ENCODE data around the gene CD38.
"Not testable (repeated sequence)": the region's sequence is repeated elsewhere in the genome, so short reads cannot be mapped to it uniquely, and the experiment has no call there.

The CD38 gene

DNA sequence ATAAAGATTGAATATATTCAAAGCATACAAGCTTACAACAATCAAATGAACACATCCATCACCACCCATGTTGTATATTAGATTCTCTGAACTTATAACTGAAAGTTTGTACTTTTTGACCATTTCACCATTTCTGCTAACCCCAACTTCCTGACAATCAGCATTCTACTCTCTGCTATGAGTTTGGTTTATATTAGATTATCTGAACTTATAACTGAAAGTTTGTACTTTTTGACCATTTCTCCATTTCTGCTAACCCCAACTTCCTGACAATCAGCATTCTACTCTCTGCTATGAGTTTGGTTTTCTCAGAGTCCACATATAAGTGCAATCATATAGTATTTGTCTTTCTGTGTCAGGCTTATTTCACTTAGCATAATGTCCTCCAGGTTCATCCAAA lies 15.7 kb upstream of the CD38 start:
- DNase-seq (ENCODE audit: low spot score), result not testable (repeated sequence)

DNA sequence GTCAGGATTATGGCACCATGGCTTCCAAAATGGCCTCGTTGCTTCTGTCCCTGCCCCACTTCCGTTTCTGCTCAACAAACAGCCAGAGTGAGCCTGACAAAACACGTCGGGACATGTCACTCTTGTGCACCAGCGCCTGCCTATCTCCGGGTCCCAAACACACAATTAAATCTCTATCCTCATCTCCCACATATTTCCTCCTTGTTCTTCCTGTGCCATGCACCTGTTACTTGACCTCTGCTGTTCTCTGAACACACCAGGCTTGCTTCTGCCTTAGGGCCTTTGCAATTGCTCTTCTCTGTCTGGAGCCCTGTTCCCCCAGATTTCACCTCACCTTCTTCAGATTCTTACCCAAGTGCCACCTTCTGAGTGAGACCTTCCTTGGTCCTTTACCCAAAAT lies 12.7 kb upstream of the CD38 start:
- DNase-seq (ENCODE audit: low spot score), result no peak

DNA sequence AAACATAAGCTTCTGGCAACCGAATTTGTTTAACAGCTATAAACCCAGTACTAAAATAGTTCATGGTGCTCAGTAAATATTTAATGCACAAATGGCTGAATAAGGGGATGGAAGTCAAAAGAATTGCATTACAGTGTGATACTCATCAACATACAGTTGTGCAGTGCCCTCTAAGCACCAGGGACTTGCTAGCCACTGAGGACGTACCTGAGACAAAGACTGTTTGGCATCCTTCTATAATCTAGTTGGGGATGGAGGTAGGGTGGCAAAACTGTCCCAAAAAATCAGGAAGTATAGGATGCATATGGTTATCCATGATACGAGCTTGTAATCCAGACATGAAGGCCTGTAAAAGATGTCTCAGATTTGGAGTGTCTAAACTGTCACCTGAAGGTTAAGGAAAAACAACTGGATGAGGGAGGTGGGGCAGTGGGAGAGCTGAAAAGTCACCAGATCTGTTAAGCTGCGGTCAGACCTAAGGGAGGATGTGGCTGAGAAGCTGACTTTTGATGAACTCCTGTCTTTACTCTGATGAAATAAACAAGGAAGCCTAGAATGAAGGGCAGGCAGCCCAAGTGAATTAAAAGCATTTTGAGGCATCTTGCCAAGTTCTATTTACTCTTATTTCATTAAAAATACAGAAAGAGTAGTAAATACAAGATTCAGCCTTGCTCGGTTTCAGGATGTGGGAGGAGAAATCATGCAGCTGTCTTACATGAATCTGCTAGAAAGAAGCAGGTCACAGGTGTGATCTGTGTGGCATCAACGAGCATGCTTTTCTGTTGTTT lies 12.0 kb upstream of the CD38 start:
- peak; percentile 41 for DNase-seq (ENCODE audit: low spot score)

DNA sequence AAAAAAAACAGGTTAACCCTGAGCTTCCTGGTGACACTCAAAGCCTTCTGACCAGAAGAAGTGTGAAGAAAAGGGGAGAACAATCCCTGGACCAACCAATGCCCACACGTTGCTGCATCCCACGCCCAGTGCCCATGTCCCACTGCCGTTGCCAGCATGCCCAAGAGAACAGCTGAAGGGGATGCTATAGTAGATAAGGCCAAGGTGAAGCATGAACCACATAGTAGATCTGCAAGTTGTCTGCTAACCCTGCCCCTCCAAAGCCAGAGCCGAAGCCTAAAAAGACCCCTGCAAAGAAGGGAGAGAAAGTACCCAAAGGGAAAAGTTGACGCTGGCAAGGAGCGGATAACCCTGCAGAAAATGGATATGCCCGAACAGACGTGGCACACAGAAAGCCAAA lies 11.3 kb upstream of the CD38 start:
- DNase-seq (ENCODE audit: low spot score), result no peak

DNA sequence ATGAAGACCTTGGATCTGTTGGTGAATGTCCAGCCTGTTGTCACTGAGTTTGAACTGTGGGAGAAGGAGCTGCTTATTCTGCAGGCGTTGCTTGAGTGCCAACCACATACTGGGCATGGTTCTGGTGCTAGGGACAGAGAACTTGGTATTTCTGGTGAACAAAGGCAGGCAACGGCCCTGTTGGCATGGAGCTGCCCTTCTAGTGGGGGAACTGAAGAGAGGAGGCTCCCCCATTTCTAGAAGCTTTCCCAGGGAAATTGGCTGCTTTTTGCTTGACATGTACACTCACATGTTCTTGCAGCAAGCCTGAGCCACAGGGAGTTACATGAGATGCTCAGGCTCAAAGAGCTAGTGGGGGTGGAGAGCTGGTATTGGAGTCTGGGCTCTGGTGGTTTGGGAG lies 8.9 kb upstream of the CD38 start:
- no peak for DNase-seq (ENCODE audit: low spot score)

DNA sequence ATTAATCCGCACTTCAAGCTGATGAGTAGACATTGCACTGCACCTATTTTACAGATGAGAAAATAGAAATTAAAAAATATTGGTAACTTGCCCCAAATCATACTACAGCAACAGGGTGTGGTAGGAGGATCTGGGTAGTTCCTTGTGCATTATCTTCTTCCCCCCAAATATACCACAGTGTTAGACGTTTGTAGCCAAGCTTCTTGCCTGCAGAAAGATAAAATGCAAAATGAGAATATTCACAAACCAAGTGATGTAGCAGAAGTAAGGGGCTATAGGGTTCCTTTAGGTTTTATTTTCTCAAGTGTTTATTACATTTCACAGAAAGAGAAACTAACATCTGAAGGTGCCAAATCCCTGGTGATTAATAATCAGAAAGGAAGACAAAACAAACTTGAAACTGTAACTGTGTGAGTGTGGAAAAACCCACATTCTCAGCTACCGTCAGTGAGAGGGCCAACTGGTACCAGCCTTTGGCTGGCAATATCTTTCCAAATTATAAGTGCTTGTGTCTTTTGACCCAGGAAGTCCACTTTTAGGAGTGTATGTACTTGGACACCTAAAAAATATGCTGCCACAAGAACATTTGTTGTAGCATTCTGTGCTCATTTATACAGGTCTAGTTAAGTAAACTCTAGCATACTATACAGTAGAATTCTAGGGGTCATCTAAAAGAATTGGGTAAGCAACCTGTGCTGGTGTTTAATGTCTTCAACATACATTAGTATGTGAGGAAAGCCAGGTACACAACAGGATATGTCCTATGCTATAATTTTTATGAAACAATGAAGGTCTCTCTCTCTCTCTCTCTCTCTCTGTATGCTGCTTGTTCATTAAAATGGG lies 6.7 kb upstream of the CD38 start:
- DNase-seq (ENCODE audit: low spot score), result no peak

DNA sequence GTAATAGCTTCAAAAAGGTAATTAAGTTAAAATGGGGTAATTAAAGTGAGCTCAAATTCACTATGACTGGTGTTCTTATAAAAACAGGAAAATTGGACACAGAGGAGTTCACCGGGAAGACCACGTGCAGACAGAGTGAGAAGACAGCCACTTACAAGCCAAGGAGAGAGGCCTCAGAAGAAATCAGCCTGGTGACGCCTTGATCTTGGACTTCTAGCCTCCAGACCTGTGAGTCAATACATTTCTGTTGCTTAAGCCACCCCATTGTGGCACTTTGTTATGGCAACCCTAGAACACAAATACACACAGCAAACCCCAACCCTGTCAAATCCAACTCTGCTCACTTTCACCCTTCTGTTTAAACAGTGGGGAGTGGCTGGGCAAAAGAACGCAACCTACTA lies 4.1 kb upstream of the CD38 start:
- no peak for DNase-seq (ENCODE audit: low spot score)

DNA sequence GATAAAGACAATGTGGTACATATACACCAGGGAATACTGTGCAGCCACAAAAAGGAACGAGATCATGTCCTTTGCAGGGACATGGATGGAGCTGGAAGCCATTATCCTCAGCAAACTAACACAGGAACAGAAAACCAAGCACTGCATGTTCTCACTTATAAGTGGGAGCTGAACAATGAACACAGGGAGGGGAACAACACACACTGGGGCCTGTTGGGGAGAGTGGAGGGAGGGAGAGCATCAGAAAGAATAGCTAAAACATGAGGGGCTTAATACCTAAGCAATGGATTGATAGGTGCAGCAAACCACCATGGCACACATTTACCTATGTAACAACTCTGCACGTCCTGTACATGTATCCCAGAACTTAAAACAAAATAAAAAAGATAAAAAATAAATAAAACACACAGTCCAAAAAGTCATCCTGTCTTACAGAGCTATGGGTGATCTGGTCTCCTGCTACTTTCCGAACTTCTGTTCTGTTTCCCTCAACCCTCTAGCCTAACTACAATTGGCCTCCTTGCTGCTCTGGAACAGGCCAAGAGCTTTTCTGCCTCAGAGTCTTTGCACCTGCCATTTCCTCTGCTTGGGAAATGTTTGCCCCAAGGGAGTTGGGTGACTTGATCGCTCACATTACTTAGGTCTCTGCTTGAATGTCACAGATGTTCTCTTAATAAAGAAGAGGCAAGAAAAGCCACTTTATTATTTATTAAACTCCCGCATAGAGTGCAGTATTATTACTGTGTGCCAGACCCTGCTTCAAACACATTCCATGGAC lies 1.1 kb upstream of the CD38 start:
- DNase-seq (ENCODE audit: low spot score), result no peak

DNA sequence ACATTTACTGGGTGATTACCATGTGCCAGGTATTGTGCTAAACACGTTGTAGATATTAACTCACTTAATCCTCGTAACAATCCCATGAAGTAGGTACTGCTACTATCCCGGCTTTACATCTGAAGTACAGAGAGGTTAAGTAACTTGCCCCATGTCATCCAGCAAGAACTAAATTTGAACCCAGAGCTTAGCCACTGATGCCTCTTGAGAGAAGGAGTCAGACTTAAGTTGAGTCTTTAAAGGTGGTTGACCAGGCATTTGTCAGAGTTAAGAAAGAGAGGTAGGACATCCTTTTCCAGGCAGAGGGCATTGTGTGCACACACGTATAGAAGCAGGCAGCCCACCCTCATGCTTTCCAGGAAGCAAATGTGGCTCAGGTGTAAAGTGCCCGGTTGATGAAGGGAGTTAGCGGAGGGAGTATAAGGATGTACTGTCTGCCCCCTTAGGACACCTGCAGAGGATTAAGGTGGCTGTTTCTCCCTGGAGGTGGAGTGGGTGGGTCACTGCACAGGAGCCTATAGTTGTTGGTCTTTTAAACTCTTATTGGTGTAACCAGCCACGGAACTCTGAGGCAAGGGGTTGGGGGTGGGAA lies 335 bp upstream of the CD38 start:
- DNase-seq (ENCODE audit: low spot score), result no peak

DNA sequence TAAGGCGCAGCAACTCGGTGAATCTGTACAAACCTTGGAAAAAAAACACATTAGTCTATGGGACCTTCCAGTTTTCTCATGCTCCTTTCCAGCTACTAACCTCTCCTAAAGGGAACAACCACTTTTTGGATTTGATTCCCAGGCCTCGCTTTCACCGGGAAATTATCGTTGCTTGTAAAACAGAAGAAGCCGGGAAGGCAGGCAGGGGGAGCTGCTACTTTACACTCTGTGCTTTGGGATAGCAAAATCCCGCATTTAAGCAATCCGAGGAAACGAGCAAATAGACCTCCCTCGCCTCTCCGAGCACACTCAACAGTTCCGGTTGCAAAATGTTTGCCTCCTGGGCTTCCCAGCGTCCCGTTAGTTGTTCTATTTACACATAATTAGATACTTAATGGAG lies 1.2 kb downstream of the CD38 start:
- DNase-seq (ENCODE audit: low spot score), result no peak

DNA sequence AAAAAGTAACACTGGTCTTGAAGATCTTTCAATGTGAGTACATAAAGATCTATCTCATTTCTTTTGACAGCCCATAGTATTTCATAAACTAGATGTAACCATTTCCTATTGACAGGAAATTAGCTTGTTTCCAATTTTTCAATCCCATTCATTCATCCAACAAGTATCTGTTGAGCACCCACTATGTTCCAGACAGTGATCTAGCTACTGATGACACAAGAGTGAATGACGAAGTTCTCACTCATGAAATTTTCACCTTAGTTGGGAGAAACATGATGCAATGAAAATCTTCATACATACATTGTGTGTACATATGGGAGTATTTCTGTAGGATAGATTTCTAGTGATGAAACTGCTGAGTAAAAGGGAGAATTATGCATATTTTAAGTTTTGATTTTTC lies 1.7 kb downstream of the CD38 start:
- no peak for DNase-seq (ENCODE audit: low spot score)

DNA sequence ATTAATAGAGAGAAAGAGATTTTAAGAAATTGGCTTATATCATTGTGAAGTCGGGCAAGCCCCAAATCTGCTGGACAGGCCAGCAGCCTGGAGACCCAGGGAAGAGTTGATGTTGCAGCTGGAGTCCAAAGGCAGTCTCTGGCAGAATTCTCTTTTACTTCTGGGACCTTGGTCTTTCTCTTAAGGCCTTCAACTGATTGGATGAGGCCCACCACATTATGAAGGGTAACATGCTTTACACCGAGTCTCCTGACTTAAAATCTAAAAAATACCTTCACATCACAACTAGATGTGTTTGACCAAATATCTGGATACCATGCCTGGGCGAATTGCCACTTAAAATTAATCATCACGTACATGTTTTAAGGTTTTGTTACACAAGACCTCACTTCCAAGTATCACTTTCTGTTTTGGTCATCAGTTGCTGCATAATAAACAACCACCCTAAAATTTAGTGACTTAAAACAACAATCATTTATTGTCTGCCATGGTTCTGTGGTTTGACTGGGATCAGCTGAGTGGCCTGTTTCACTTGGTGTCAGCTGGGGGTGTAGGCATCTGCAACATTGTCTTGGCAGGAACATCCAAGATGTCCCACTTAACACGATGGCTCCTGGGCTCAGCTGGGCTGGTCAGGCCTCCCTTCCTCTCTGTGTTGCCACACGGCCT lies 3.4 kb downstream of the CD38 start:
- no peak for DNase-seq (ENCODE audit: low spot score)

DNA sequence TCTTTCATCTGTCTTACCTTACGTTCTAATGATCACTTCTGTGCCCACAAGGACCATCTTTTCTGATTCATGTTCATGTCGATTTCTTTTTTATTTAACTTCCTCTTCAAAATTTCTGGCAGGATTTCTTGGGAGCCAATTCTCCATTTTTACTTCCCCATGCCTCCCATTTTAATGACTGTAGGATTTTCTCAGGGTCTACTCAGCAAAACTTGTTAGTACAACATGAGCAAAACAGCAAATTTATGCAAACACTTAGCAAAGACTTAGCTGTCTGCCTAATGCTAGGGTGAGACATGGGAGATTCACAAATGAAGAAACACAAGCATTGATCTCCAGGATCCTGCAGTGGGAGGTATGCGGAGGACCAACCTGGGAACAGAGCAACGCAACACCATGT lies 5.5 kb downstream of the CD38 start:
- no peak for DNase-seq (ENCODE audit: low spot score)

DNA sequence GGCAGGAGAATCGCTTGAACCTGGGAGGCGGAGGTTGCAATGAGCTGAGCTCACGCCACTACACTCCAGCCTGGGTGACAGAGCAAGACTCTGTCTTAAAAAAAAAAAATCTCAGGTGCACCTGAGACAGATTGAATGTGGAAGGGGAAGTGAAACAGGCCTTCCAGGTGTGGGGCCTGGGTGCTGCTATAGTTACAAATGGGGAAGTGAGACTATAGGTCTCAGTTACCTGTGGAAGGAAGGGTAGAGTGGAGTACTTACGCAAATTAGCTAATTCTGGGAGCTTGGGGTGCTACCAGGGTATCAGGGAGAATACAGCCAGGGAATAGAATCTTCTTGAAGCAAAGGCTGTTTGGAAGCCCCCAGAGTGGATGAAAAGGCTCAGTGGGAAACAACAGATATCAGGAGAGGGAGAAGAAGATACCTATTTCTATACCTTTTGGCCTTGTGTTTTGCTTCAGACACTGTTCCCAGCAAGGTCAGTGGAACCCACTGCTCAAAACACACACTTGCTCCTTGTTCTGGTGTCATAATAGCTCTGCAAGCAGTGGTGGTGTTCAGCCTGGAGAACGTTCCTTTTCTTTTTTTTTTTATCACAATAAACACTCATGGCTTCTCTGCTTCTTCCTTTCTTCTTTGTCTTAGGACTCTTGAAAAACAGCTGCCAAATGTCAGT lies 7.0 kb downstream of the CD38 start:
- DNase-seq (ENCODE audit: low spot score), result no peak

DNA sequence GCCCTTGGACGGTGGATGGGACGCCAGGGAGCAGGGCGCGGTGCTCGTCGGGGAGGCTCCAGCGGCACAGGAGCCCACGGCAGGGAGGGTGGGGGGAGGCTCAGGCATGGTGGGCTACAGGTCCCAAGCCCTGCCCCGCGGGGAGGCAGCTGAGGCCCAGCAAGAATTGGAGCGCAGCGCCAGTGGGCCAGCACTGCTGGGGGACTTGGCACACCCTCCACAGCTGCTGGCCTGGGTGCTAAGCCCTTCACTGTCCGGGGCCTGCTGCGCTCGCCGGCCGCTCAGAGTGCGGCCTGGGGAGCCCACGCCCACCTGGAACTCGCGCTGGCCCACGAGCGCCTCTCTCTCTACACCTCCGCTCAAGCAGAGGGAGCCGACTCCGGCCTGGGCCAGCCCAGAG lies 8.6 kb downstream of the CD38 start:
- no peak for DNase-seq (ENCODE audit: low spot score)

DNA sequence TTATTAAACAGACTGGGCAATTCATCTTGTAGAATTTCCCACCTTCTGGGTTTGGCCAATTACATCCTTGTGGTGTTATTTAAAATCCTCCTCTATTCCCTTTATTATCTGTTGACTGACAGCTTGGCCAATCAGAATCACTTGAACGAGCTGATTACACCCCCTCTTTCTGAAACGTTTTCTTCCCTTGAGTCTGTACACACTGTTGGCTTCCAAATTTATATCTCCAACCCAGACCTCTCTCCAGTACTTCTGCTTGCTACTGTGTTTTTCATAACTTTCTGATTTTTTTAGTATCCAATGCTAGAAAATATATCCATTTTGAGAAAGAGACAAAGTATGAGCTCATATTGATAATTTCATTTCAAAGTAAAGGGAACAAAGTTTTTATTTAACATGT lies 14.8 kb downstream of the CD38 start:
- DNase-seq (ENCODE audit: low spot score), result no peak

DNA sequence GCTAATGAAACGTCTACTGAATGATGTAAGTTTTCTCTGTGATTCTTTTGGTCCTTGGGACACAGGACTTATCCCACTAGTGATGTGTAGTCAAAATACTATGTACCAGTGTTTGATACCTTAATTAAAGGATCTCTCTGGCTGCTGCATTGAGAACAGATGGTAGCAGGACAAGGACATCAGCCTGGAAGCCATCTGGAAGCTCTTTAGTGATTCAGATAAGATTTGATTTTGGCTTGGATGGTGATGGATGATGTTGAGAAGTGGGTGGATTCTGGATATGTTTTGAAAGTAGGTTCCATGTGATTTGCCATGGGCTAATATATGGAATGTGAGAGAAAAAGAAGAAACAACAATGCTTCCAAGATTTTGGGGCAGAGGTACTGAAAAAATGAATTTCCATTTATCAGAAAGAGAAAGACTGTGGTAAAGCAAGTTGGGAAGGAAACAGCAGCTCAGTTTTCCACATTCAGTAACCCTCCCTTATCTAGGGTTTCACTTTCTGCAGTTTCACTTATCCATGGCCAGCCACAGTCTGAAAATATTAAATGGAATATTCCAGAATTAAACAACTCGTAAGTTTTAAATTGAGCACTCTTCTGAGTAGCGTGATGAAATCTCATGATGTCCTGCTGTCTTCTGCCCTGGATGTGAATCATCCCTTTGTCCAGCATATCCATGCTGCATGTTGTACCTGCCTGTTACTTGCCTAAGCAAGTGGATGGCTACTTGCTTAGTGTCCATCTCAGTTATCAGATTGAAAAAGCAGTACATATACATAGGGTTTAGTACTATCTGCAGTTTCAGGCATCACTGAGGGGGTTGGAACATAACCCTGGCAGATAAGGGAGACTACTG lies 15.6 kb downstream of the CD38 start:
- no peak for DNase-seq (ENCODE audit: low spot score)

DNA sequence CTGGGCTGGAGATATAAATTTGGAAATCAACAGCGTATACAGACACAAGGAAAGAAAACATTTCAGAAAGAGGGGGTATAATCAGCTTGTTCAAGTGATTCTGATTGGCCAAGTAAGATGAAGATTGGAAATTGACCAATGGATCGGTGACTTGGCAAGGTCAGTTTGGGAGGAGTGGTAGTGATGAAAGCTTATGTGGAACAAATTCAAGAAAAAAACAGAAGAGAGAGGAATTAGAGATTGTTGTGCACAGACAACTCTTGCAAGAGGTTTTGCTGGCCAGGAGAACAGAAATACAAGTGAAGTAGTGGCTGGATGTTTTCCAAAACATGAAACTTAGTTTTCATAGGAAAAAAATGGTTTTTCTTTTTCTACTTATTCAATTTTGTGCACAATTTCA lies 16.3 kb downstream of the CD38 start:
- DNase-seq (ENCODE audit: low spot score), result no peak

DNA sequence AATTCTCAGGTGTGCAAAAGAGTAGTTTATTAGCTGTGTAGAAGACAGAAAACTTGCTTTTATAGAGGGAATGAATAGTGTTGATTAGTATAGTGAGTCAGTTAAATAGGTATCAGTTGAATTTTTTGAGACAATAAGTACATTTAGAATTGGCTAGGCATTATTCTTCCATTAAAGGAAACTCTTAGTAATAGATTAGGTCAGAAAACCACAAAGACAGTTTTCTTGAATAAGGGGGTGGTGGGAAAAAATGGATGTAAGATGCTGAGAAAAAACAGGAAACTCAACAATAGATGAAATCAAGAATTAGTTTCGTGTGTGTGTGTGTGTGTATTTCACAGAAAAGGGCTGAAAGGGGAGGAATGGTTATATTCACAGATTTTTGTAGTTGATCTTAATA lies 16.8 kb downstream of the CD38 start:
- no peak for DNase-seq (ENCODE audit: low spot score)

DNA sequence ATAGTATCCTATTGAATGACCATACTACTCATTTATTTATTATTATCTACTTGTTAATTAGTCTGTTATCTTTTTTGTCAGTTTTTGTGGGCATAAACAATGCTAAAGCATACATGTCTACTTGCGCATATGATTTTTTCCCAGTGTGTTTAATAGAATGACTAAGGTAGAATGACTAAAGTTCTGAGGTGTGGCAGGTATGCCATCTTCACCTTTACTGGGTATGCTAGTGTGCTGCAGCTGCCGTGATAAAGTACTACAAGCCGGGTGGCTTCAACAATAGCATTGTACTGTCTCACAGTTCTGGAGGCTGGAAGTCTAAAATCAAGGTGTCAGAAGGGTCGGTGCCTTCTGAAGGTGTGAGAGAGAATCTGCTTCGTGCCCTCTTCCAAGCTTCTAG lies 19.2 kb downstream of the CD38 start:
- DNase-seq (ENCODE audit: low spot score), result no peak
